Measurements from ENCODE around the gene KLHL20.
"Not testable (repeated sequence)": the region's sequence is repeated elsewhere in the genome, so short reads cannot be mapped to it uniquely, and the experiment has no call there.

DNA sequence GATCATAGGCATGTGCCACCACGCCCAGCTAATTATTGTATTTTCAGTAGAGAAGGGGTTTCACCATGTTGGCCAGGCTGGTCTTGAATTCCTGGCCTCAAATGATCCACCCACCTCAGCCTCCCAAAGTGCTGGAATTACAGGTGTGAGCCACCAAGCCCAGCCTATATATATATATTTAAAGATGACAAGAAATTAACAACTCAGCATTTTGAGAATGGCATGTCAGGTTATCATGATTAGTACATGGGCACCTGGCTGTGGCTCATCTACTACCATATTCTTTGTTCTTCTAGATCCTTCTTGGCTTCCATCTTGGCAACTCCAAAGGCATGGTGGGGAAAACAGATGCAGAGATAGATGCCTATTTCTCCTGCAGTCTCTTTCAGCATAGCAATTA, 85.2 kb downstream of the KLHL20 start:
- not testable (repeated sequence) for TF ChIP-seq POLR2AphosphoS5 (IDR thresholded peaks at IDR 0.05); EP300 (IDR thresholded peaks at IDR 0.05; ENCODE audit: low read depth); POLR2A (IDR thresholded peaks at IDR 0.05); CTCF (IDR thresholded peaks at IDR 0.05)

Data from transverse colon (tissue), 4 donors.